Subcutaneous adipose tissue (tissue), 4 donors: ENCODE results near the gene HPSE2. TPM values are rescaled to one million over a fixed set of nuclear protein-coding genes. Genes with fewer than 3 reads are reported as not detected.

Experiments
- total RNA-seq, 4 donors: library from RNA; depleted of rRNA; stranded (reverse); fragments of >200 nt; gene quantifications; one replicate each; pipeline ENCODE4 v1.1.0, GENCODE V29; 2016
- TF ChIP-seq, protein P1 (sequence below): fragments of 450-650 bp; IDR thresholded peaks from one replicate; pipeline ENCODE4 v1.5.1; 2016; ENCODE audit warnings: low read depth, mild to moderate bottlenecking, control low read depth, antibody characterized with exemption, moderate library complexity

HPSE2 gene
- total RNA-seq, 4 donors from 2014 or later, result 0.34 to 3.2 (median 0.71) TPM

DNA sequence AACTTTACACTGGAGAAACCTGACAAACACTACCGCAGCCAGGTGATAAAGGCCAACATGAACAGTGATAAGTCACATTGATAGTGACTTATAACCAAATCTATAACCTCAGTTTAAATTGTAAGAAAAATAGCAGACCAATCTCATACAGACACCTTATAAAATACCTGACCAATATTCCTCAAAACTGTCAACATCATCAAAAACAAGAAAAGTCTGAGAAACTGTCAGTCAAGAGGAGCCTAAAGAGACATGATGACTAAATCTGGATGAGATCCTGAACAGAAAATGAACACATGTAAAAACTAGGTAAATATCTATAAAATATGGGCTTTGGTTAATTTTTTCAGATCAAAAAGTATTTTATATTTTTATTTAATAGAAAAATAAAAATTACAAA lies 233.3 kb downstream of the HPSE2 start:
- TF ChIP-seq, protein P1, sequence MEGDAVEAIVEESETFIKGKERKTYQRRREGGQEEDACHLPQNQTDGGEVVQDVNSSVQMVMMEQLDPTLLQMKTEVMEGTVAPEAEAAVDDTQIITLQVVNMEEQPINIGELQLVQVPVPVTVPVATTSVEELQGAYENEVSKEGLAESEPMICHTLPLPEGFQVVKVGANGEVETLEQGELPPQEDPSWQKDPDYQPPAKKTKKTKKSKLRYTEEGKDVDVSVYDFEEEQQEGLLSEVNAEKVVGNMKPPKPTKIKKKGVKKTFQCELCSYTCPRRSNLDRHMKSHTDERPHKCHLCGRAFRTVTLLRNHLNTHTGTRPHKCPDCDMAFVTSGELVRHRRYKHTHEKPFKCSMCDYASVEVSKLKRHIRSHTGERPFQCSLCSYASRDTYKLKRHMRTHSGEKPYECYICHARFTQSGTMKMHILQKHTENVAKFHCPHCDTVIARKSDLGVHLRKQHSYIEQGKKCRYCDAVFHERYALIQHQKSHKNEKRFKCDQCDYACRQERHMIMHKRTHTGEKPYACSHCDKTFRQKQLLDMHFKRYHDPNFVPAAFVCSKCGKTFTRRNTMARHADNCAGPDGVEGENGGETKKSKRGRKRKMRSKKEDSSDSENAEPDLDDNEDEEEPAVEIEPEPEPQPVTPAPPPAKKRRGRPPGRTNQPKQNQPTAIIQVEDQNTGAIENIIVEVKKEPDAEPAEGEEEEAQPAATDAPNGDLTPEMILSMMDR, result no peak

DNA sequence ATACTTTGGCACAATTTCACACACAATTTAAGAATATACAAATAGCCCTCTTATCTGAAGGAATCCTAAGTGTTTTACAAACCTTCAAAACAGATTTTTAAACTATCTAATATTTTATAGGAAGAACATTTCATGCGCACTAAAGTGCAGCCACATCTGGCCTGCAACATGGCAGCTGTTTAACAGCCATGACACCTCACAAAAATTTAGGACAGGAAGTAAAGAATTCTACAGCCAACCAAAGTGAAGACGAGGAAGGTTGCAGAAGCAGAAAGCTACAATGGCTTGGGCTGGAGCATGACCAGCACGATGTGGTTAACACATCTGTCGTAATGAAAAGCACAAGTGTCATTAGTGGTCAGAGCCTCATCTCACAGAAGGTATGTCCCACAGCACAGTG lies 238.1 kb downstream of the HPSE2 start:
- TF ChIP-seq, protein P1, result no peak

DNA sequence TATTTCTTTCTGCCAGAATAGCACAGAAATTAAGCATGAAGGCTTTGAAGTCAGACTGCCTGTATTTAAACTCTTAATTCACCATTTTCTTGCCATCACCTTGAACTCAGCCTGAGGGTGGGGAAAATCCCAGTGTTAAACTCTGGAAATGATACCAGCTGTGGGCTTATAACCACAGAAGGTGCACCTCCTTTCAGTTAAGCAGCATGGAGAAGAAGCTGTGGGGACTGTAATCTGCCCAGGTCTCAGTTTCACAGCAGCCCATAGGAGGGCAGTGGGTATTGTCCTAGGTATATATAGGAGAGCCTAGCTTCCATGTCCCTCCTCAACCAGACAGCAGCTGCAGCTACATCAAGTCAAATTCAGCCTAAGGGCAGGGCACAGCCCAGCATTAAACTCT lies 241.6 kb downstream of the HPSE2 start:
- TF ChIP-seq, protein P1, result no peak

DNA sequence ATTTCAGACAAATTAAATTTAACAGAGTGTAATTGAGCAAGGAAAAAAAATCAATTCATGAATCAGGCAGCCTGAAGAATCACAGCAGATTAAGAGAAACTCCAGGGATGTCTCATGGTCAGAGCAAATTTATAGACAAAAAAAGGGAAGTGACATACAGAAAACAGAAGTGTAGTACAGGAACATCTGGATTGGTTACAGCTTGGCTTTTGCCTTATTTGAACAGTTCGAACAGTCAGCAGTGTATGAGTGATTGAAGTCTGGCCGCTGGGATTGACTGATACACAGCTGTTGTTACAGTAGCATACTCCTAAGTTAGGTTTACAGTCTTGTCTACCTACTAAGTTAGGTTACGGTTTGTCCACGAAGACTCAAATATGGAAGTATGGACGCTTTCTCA lies 255.3 kb downstream of the HPSE2 start:
- TF ChIP-seq, protein P1, result no peak

DNA sequence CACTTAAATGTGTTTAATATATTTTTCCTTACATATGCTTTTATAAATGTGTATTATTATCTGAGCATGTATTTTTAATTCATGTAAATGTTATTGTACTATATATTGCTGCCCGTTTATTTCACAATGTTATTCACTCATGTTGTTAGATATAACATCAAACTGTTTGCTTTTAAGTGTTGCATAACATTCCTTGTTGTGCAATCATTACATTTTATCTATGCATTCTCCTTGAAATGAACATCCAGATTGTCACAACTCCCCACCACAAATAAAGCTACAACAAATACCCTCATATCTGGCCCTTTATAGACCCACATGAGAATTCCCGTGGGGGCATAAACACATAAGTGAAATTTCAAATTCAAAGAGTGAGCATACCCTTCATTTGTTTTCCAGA lies 264.2 kb downstream of the HPSE2 start:
- TF ChIP-seq, protein P1, result no peak

DNA sequence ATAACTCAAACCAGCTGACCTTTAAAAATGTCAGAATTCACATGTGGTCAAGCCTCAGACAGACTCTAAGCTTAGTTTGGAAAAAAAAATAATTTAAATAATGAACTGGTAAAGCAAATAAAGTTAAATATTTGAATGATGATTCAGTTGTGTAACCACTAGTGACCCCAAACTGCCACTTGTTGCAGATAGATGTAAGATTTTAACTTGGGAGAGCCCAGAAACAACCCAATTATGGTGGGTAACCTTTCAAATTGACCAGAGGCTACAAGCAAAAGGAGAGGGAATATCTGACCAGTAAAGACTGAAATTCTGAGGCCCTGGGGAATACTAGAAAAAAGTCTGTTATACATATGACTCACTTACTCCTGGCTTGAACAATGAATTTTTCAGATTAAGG lies 268.1 kb downstream of the HPSE2 start:
- TF ChIP-seq, protein P1, result no peak

DNA sequence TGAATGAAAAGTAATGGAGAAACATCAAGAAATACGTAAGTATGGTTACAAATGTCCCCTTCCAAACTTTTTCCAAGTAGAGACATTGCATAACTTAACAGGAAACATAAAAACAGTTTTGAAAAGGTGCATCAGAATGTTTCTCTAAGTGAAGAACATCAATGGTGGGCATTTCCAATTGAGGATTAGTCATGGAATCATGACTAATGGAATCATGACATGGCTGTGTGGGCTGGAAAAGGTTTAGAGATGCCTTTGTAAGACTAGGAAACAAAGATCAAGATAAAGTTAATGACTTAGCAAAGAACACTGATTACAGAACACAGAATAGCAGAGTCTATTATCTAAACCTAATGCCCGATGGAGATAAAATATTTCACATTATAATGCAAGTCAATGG lies 272.0 kb downstream of the HPSE2 start:
- TF ChIP-seq, protein P1, result no peak

DNA sequence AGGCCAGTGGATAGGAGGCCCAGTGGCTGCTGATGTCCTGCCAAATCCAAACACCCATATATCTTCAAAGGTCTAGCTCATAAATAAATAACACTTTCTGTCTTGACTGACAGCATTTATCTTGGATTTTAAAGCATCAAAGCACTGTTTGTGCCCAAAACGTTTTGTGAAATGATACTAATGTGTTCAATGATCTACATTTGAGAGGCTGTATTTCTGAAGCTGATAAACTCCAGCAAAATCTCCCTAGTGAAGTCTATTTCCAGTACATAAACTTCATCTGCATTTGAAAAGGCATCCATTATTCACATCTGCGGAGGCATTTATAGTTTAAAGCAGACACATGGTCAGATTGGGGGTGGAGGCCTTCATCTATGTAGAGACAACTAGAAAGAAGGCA lies 276.3 kb downstream of the HPSE2 start:
- TF ChIP-seq, protein P1, result no peak
